Measurements from ENCODE around the gene BTNL3. TPM values are rescaled to one million over a fixed set of nuclear protein-coding genes. Genes with fewer than 3 reads are reported as not detected.

Gene BTNL3
- total RNA-seq, 1 donor from 2014 or later, result not detected

DNA sequence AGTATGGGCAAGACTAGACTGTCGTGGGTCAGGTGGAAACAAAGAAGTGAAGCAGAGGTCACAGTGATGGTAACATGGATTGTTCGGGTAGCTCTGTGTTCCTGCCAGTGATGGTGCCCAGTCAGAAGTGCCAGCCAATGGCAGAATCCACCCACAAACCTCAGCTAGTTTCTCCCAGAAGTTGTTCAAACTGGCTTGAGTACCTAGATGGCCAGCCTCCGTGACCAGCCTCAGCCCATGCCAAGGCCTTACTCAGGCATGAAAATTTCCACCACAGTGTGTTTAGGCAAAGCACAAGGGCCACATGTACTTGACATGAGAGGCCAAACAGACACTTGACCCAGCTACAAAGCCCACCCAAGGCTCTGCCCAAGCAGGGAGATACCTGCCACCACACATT, 32.0 kb downstream of the BTNL3 start:
- no peak for DNase-seq (ENCODE audit: extremely low read depth, low read depth, low spot score)

DNA sequence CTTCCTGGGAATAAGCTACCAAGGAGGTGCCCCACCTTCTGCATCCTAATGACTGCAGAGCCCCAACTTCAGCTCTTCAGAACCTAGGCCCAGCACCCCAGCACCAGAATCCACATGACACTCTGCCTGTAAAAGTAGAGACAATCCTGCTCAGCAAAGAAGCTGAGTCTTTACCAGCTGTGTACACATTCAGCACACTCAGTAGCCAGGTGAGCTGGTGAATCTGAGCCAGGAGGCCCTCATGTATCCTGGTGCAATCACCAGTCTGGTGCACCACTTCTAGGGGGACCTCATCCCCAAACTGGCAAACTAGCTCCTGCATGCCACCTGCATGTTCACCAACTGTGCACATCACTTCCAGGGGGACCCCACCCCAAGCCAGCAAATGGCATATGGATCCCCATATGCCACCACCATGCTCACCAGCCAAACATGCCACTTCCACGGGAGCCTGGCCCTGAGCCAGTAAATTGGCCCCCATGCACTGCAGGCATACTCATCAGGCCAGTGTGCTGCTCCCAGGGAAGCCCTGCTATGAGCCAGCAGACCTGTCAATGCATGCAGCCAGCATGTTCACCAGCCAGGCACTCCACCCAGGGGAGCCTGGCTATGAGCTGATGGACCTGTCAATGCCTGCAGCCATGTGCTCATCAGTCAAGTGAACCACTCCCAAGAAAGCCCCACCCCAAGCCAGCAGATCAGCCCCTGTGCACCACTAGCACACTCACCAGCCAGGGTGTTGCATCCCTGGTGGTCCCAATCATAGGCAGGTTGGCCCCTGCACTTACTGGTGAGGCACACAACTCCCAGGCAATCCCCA, 35.8 kb downstream of the BTNL3 start:
- DNase-seq (ENCODE audit: extremely low read depth, low read depth, low spot score), result no peak

DNA sequence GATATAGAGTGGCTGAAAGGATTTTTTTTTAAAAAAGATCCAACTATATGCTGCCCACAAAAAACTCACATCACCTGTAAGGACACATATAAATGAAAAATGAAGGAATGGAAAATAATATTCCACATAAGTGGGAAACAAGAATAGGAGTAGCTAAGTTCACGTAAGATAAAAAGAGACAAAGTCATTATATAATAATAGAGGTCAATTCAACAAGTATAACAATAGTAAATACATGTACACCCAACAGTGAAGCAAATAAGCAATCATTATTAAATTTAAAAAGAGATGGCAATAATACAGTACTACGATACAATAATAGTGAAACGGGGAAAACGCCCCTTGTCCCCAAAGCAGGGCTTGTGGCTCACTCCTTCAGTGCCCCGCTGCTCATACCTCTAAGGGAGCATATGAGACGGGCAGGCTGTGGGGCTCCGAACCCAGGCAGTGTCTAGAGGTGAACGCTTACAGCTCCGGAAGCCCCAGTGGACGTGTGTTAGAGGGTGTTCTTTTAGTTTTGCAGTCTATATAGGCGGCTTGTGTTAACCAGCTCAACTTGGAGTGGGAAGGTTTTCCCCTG, 38.9 kb downstream of the BTNL3 start:
- DNase-seq (ENCODE audit: extremely low read depth, low read depth, low spot score), result no peak

DNA sequence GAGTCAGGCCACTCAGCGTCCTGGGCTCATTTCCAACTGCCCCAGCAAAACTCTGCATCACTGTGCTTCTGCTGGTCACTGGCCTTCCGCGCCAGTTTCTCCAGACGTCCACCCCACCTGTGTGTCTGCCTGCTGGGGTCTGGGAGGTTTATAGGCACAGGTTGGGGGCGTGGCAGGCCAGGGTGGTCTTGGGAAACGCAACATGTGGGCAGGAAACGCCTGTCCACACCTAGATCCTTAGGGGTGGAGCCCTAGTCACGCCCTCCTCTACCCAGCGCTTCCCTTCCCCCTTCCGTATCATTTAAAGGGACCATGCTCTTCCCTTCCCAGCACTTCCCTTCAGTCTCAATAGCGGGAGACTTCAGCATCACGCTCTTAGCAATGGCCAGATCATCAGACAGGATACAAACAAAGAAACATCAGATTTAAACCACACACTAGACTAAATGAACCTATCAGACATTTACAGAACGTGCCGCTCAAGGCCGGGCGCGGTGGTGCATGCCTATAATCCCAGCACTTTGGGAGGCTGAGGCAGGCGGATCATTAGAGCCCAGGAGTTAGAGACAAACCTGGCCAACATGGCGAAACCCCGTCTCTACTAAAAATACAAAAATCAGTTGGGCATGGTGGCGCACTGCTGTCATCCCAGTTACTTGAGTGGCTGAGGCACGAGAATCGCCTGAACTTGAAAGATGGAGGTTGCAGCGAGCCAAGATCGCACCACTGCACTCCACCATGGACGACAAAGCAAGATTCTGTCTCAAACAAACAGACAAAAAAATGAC, 39.6 kb downstream of the BTNL3 start:
- DNase-seq (ENCODE audit: extremely low read depth, low read depth, low spot score), result no peak

DNA sequence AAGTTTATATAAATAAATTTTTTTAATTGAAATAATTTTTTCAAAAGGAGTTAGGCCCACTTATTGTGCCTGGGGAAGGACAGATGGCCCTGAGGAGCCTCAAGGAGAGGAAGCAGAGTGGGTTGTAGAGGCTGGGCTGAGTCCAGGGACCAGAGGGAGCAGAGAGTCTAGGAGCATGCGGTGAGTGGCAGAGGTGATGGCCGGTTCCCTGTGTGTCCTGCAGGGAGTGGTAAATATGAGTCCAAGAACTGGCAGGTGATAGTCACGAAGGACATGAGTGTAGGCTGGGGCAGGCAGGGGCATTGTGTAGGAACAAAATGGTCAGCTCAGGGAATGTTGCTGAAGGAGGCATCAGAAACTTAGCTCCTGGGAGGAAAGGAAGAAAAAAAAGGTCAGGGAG, 43.1 kb downstream of the BTNL3 start:
- DNase-seq (ENCODE audit: extremely low read depth, low read depth, low spot score), result no peak

DNA sequence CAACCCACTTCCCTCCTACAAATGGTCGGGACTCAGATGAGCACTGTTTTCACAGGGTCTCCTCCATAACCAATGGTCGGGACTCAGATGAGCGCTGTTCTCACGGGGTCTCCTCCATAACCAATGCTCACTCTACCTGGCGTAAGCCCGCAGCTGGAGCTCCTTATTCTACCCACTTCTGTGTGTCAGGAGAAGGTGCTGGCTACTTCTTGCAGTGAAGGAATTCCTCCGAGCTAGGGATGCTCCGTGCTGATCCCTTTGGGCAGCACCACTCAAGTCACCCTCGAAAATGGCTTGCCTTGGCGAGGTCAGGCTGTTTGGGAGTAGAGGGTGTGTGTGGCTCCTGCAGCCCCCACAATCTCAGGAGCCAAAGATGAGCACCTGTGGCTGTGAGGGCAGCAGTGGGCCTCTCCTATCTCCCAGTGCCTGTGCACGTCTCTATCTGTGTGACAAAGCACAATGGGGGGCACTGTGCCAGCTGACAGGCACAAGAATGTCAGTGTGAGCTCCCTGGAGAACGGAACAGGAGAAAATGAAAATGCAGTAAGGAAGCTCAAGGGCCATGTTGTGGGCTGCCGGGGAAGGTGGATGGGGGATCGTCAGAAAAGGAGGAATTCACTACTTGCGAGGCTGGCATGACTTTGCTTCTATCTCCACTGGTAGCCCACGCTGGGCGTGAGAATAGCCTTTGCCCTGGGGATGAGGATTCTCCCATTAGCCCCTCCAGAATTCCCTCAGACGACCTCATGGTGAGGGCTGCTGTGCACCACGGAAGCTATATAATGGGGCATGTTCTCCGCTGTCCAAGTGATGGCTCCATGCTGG, 47.6 kb downstream of the BTNL3 start:
- DNase-seq (ENCODE audit: extremely low read depth, low read depth, low spot score), result no peak

DNA sequence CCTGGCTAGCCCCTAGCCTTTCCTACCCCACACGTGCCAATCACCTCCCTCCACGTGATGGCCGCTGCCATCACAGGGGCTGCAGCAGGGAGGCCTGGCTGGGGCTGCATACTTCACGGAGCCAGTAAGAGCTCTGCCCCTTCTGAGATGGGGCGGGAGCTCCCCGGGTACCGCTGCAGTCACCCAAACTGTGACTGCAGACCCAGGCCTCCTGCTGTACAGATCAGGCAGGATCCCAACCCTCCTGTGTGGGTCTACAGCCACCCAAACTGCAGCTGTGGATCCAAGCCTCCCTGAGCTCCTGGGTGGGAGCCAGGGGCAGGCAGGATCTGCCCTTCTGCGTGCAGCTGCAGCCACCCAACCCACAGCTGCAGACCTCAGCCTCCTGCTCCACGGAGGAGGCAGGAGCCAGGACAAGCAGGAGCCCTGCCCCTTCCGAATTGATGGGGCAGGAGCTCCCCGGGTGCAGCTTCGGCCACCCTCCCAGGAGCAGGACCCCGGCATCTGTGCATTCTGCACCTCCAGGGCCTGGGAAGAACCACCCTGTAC, 48.2 kb downstream of the BTNL3 start:
- no peak for DNase-seq (ENCODE audit: extremely low read depth, low read depth, low spot score)

DNA sequence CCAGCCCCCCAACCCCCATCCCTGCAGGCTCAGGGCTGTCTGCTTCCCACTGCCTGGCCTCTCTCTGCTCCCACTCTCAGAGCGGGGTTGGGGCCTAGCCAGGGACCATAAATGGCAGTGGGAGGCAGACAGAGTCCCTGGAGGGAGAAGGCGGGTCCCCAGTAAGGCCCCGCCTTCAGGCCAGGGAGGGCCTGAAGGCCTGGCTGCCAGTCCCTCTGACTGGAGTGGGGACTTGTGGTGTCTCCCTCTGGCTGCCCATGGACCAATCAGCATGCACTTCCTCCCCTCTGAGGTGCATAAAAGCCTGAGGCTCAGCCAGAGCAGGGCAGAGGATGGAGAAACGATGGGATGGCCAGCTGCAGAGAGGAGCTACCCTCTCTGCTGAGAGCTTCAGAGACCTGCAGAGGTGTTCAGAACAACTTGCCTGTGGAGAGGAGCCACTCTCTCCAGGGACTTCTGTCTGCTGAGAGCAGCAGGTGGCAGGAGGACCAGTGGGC, 48.8 kb downstream of the BTNL3 start:
- DNase-seq (ENCODE audit: extremely low read depth, low read depth, low spot score), result no peak

DNA sequence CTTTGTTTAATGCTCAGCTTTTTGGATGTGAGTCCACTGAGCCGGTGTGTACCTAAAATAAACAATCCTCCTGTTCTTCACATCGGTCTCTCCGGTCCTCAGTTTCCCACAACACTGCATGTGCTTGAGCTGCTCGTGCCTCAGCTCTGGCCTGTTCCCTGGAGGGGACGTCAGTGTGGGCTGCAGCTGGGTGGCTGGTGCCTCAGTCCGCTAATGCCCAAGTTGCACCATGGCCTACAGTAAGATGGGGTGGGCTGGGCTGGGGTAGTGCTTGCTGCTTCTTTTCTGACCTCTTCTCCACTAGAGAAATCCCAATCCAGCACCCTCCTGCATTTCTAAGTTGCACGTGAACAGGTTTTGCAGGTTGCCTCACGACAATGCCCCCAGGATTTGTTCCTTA, 50.8 kb downstream of the BTNL3 start:
- no peak for DNase-seq (ENCODE audit: extremely low read depth, low read depth, low spot score)

DNA sequence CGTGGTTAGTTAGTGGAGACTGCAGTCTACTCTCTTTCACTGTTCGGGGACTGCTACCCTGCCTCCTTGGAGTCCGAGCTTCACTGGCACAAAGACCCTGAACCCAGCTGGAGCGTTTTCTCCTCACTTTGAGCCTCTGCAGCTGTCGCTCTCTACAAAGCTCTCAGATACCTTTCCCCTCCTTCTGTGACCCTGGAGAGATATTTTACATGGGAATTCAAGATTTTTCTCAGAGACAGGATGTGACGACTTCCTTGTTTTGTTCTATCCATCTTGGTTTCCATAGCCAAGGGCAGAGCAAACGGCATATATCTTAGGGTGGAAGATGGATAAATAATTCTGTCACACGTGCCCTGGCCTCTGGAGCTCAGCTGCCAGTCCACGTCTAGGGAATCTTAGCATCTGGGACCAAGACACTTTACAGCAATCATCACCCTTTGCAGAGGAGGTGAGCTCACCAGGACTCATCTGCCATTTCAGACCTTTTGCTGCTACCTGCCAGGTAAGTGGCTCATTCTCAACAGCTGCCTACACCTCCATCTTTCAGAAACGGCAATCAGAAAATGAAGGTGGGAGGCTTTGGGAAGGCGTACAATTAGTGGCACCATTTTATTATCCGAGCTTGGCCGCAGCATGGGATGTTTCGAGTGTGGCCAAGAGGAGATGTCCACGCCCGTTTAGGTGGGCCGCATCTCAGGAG, 51.4 kb downstream of the BTNL3 start, which contains the start of gene BTNL9:
TSS of gene BTNL9 (plus strand) at position 336 of the 700 bp plus-strand sequence. CDS start 5,224 bp downstream, outside the sequence.
- DNase-seq (ENCODE audit: extremely low read depth, low read depth, low spot score), result peak; percentile 25

DNA sequence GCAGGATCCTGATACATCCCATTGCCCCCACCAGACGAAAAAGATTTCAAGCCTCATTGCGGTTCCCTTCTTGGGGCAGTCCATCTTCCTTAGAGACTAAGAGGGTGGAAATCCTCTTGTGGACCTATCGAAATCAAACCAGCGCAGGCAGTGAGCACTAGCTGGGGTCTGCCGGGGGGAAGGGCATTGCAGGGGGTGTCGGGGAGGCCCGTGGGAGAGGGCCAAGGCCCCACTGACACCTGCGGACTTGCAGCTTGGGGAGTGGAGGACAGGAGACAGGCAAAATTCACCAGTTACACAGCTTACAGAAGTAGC, 51.9 kb downstream of the BTNL3 start:
- no peak for DNase-seq (ENCODE audit: extremely low read depth, low read depth, low spot score)

DNA sequence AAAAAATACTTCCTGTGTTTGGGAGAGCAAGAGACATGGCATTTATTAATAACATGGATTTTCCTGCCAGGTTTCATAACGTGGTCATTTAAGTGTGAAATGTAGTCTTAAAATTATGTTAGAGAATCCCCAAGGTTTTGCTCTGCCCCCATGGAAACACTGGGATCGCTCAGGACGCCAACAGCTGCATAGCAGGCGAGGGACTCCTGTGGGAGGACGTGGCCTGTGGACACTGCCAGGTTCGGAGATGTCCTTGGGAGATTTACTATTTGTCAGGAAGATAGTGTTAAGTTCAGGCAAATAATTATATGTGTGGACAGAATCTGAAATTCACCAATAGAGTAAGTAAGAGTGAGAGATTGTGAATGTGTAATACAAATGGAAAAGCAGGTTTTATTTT, 52.4 kb downstream of the BTNL3 start:
- DNase-seq (ENCODE audit: extremely low read depth, low read depth, low spot score), result no peak

DNA sequence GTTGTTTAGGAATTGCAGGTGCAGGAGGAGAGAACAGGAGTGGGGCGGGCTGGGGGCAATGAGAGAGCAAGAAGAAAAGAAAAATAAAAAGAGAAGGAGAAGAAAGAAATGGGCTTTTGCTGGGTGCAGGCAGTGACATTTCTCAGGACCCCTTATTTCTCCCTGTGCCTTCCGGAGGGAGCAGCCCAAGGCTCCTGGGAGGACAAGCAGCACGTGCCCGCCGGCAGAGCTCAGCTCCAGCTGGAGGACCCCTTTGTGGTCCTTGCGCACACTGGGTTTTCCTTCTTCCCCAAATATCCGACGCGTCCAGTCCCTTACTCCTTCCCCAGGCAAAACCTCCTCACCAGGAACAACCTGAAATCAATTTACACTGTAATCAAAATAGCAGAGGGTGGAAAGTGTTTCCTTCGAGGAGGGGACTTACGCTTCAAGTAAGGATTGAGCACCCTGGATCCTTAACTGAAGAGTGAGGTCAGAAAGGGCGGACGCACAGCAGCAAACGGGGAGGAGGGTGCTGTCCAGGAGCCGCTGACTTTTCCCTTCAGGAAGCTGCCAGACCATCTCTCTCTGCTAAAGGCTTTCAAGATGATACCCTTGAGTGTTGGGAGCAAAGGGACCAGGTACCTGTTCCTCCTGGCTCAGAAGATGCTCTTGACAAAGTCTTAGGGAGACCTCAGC, 53.5 kb downstream of the BTNL3 start:
- DNase-seq (ENCODE audit: extremely low read depth, low read depth, low spot score), result no peak

DNA sequence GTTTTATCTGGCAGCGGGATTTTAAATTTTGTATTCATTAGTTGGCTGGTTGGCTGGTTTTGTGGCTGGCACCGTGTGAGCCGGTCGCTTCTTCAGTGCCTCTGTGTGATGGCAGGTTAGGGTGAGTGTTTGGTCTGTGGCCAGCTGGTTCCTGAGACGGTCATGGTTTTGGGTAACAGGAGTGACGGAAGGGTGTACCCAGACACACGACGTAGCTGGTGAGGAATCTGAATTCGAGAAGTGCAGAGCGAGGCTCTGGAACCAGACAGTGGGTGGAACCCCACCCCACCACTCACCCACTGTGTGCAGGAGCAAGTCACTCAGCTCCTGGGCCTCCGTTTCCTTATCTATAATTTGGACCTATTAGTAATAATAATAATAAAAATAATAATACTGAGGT, 54.1 kb downstream of the BTNL3 start:
- DNase-seq (ENCODE audit: extremely low read depth, low read depth, low spot score), result no peak

DNA sequence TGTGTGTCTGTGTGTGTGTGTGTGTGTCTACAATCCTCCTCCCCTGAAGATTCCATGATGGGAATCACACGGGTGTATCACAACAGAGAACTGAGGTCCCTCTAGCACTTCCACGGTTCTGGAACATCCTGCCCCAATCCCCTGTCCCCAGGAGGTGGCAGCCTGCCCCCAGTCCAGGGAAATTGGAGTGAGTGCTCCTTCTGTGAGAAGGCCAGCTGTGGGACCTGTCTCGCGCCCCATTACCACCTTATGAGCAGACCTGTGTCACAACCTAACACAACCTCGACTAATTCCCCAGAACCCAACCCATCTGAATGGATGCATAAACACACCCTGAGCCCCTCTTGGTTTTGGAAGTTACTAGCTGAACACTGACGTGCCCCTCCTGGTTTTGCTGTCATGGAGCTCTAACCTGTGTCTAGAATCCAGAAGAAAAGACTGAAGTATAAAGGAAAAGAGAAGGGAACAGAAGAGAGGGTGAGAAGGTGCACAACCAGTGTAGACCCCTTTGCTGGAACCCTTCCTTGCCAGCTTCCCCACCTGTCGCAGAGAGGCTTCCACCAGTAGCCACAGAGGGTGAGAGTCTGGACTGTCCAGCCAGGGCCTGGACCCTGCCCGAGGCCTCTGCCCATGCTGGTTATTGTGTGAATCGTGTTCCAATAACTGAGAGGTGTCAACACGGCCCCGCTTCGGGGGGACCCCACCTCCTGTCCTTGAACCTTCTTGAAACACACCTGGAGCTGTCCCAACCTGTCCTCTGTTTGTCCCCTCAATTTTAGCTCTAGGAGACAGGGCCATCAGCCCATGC, 54.8 kb downstream of the BTNL3 start:
- no peak for DNase-seq (ENCODE audit: extremely low read depth, low read depth, low spot score)

DNA sequence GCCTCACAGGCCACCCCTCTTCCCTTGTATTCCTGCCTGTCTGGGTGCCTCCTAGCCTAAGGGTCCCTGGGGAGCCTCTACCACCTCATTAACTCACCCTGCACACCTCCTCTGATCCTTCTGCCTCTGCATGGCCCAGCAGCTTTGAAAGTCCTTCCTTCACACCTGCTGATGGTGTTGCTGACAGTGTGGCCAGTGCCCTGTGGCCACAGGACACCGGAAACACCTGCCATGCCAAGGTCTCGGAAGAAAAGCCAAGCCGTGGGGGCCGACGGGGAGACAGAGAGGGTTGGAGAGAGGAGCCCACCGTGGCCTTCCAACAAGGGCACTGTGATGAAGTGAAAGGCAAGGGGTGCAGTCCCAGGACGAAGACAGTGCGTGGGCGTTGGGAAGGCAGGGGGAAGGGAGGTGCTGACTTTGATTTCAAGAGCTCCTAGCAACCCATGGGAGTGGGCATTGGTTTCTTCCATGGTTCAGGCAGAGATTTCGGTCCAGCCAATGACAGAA, 55.5 kb downstream of the BTNL3 start:
- no peak for DNase-seq (ENCODE audit: extremely low read depth, low read depth, low spot score)

DNA sequence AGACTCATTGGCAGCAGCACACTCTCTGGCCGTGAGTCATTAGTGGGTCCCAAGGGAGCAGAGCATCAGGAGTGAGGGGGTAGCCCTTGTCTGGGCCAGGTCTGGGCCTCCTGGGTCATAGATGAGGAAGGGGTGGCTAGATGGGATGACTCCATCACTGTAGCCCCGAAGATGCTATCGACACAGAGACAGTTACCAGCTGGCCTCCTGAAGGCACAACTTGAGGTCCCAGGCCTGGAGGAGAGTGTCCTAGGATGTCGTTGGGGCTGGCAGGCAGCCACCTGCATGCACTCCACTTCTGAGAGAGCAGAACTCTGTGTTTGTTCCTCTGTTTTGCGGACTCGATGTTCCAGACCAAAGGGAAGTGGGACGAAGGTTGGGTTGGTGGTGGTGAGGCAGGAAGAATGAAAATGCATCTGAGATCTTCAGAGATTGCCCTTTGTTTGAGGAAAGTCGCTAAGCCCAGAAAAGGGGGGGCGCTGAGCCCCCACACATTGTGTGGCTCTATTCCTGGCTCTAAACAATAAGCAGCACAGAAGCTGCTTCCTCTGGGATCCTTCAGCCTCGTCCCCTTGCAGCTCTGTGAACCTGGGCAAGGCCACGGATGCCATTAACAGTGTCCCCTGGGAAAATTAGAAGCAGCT, 56.1 kb downstream of the BTNL3 start:
- no peak for DNase-seq (ENCODE audit: extremely low read depth, low read depth, low spot score)

DNA sequence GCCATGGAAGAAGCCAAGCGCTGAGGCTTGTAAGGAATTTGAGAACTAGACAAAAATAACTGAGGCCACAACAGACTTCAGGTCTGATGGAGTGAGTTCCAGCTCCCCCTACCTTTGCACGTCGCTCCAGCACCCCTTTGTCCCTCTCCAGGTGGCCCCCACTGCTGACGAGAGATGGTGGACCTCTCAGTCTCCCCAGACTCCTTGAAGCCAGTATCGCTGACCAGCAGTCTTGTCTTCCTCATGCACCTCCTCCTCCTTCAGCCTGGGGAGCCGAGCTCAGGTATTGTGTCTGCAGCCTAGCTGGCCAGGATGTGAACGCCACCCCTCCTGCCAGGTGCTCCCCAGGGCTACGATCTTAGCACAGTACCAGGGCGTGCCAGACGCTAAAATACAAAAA, 56.7 kb downstream of the BTNL3 start:
- DNase-seq (ENCODE audit: extremely low read depth, low read depth, low spot score), result no peak
